Lower leg skin (tissue), 3 donors: ENCODE results near the gene HPS3.

Experiments used
- POLR2A ChIP-seq, 2 donors: fragments of 450-650 bp; IDR thresholded peaks; one replicate each; pipeline ENCODE4 v1.6.1; 2016 to 2017; ENCODE audit warnings: antibody characterized with exemption in 2 of 2, mild to moderate bottlenecking in 1 of 2, moderate library complexity in 1 of 2
- TF ChIP-seq, protein P1 (sequence below), 3 donors: fragments of 450-650 bp; IDR thresholded peaks; one replicate each; pipeline ENCODE4 v1.5.1; 2016; ENCODE audit warnings: antibody characterized with exemption in 3 of 3, mild to moderate bottlenecking in 3 of 3, moderate library complexity in 2 of 3

DNA sequence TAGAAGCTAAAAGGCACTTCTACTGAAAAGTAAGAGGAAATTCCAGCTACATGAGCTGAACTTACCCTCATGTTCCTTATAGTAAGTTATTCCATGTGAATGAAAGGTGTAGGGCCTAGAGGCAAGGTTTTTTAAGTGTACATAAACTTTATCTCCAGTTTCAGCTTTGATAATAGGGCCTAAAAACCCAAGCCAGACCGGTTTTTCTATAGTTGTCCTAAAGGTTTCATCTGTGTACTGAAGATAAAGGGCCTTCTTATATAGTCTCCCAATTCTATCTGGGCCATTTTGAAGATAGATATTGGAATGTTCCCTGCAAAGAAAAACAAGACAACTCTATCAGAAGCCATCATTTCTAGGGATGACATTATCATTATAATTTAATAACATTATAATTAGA lies 82.9 kb downstream of the HPS3 start:
- TF ChIP-seq, protein P1, sequence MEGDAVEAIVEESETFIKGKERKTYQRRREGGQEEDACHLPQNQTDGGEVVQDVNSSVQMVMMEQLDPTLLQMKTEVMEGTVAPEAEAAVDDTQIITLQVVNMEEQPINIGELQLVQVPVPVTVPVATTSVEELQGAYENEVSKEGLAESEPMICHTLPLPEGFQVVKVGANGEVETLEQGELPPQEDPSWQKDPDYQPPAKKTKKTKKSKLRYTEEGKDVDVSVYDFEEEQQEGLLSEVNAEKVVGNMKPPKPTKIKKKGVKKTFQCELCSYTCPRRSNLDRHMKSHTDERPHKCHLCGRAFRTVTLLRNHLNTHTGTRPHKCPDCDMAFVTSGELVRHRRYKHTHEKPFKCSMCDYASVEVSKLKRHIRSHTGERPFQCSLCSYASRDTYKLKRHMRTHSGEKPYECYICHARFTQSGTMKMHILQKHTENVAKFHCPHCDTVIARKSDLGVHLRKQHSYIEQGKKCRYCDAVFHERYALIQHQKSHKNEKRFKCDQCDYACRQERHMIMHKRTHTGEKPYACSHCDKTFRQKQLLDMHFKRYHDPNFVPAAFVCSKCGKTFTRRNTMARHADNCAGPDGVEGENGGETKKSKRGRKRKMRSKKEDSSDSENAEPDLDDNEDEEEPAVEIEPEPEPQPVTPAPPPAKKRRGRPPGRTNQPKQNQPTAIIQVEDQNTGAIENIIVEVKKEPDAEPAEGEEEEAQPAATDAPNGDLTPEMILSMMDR (IDR thresholded peaks at IDR 0.05), result no peak
- no peak for TF ChIP-seq POLR2A (IDR thresholded peaks at IDR 0.05)
